NCI-H446 treated with DMSO at 0.1 percent for 48 hours (cell line): Measurements from ENCODE around the gene NKD1.
"Not testable (repeated sequence)": the region's sequence is repeated elsewhere in the genome, so short reads cannot be mapped to it uniquely, and the experiment has no call there.

Source experiments
- DNase-seq: peaks from one replicate; lab custom pipeline; 2025; lab: John Stamatoyannopoulos, UW

Gene NKD1

DNA sequence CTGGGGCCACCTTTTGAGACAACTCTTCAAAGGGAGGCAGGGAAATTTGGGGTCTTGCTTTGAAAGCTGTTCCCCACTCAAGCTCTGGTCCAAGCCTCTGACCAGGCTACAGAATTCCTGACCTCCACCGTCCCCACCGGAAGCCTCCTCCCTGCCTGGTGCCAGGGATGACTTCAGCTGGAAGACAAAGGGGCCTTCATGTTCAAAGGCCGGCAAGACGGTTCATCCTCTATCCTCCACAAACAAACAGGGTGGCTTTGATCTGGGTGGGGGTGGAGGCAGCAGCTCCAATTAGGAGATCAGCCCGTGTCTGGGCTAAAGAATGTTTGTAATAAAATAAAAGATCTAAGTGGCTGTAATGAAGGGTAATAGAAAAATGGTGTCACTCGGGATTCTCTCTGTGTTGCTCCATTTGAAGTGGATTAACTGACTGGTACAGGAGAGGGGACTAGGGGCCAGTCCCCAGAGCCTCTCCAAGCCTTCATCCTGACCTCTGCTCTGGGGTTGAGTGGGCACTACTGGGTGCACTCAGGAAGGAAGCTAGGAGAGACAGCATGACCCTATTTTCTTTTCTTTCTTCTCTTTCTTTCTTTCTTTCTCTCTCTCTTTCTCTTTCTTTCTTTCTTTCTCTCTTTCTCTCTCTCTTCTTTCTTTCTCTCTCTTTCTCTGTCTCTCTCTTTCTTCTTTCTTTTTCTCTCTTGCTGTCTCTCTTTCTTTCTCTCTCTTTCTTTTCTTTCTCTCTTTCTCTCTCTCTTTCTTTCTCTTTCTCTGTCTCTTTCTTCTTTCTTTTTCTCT is 27.5 kb upstream of the NKD1 start:
- DNase-seq = no peak

DNA sequence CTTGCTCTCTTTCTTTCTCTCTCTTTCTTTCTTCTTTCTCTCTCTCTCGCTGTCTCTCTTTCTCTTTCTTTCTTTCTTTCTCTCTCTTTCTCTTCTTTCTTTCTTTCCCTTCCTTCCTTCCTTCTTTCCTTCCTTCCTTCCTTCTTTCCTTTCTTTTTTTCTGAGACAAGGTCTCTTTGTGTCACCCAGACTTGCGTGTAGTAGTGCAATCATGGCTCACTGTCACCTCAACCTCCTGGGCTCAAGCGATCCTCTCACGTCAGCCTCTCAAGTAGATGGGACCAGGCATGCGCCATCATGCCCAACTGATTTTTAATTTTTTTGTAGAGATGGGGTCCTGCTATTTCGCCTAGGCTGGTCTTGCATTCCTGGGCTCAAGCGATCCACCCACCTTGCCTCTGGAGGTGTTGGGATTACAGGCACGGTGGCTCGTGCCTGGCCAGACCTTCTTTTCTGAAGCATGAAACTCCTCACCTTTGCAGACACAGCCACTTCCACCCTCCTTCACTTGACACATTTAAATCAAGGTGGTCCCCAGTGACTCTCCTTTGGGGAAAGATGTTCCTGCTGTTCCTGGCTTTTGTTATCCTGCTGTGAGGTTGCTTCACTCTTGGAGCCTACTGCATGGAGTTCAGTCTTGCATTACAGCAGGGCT is 26.8 kb upstream of the NKD1 start:
- DNase-seq = no peak

GRCh38 chr16:50522324-50522723 is 25.9 kb upstream of the NKD1 start:
- no peak for DNase-seq

- DNase-seq = no peak
Observed at GRCh38 chr16:50523710-50524109, 24.5 kb upstream of the NKD1 start.

DNA sequence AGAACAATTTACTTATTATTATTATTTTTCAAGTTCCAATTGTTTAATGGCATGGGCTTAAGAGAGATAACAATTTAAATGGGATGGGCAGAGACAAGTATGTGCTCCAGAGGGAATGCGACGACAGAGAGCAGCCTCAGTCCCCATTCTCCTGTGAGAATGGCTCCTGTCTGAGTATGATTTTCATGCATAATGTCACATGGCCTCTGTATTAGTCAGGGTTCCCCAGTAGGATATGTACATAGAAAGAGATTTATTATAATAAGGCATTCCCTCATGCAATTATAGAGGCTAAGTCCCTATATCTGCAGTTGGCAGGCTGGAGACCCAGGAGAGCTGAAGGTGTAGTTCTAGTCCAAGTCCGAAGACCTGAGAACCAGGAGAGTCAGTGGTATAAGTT is 22.9 kb upstream of the NKD1 start:
- DNase-seq = no peak

DNA sequence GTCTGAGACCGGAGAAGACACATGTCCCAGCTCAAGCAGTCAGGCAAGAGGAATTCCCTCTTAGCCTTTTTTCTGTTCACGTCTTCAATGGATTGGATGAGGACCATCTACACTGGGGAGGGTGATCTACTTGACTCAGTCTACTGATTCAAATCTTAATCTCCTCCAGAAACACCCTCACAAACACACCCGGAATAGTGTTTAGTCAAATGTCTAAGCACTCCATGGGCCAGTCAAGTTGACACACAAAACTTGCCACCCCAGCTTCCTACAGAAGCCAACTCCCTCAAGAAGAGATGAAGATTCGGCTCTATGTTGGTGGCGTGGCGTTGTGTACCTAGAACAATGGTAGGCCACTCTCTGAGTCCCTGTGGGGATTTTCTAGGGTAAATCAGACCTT is 22.5 kb upstream of the NKD1 start:
- DNase-seq = no peak

GRCh38 chr16:50526249-50526648 is 21.9 kb upstream of the NKD1 start:
- no peak for DNase-seq

DNA sequence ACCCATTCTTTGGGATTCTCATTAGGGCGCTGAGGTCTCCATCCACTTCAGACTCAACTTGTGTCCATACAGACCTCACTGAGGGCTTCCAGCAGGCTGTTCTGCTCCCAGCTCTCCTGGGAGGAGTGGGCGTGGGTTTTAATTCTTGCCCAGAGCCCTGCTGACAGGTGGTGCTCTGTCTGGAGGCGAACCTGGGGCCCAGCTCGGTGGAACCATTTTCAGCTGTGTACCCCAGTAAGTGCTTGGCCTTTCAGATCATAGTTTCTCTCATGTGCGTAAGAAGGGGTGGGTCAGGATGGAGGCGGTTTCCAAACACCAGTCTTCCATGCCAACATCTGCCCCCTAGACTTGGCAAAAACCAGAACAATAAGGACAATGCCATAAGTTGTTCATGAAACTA is 21.4 kb upstream of the NKD1 start:
- no peak for DNase-seq

GRCh38 chr16:50528820-50529219 is 19.4 kb upstream of the NKD1 start:
- DNase-seq = no peak

DNA sequence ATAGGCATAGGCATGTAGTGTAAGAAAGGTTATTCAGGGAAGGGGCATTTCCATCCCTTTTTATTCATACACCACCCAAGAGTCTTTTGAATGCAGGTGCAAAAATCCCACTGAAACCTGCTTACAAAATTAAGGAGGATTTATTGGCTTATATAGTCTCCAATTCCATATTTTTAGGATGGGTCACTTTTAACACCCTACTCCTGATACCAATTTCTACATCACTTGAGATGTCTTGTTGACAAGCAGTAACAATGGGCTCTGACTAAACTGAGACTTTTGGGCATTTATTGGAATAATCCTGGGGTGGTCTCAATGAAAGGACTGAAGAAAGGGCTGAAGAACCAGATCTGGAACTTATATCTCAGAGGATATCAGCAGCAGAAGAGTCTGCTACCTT is 18.9 kb upstream of the NKD1 start:
- no peak for DNase-seq

- DNase-seq = no peak
Observed at GRCh38 chr16:50530277-50531236, 17.6 kb upstream of the NKD1 start.

- no peak for DNase-seq
Observed at GRCh38 chr16:50531359-50531758, 16.8 kb upstream of the NKD1 start.

DNA sequence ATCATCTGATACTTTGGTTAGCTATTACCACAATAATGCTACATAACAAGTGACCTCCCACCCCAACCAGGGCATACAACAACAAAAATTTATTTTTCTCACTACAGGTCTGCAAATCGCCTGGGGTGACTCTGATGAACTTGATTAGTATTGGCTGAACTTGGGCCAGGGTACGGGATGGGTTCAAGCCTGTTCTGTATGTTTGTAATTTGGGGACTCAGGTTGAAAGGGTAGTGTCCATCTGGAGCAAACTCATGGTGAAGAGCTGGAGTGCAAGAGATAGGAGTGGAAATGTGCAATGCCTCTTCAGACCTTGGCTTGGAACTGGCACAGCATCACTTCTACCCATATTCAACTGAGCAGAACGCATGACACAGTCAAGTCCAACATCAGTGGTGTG is 16.3 kb upstream of the NKD1 start:
- no peak for DNase-seq

GRCh38 chr16:50532576-50532975 is 15.6 kb upstream of the NKD1 start:
- no peak for DNase-seq

DNA sequence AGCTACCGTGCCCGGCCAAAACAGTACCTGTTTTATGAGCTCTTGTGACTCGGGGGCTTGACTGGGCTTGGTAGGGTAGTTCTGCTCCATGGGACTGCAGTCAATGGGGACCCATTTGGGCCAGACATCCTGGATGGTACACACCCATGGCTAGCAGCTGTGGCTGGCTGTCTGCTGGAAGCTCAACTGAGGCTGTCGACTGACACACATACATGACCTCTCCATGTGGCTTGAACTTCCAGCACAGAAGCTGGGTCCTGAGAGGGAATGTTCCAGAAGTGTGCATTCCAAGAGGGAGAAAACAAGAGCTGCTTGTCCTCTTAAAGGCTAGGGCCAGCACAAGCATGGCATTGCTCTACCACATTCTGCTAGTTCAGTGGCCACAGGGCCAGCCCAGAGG is 14.9 kb upstream of the NKD1 start:
- no peak for DNase-seq

DNA sequence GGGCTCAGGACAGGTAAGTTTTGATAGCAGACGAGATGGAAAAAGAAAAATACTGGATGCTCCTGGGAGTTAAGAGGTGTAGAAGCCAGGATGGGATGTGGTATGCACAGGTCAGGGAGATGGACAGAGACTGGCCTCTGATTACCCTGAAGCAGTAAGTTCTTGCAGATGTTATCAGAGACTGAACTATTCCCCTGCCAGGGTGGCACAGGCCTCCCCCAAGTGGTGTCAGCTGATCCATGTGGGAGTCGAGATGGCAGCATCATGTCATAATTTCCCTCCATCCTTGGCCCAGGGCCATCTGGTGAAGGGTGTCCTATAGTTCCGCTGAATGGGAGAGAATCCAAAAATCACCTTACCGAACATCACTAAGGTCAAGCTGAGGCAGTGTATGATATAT is 14.1 kb upstream of the NKD1 start:
- no peak for DNase-seq

DNA sequence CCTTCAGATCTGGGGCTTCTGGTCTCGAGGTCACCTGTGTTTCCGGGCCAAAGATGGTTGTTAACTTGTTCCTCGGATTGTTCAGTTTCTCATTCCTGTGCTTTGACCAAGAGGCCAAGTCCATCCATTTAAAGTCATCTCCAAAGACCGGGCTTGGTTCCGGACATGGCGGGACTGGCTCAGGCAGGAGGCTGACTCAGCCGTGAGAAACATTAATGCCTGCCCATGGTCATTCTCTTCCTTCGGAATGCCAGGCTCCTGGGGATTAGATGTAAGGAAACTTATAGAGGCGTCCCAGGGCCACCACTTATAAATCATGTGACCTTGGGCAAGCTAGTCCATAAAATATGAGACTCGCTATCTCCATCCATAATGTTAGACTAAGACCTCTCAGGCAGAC is 13.6 kb upstream of the NKD1 start:
- no peak for DNase-seq

- no peak for DNase-seq
Observed at GRCh38 chr16:50534958-50535357, 13.2 kb upstream of the NKD1 start.

DNA sequence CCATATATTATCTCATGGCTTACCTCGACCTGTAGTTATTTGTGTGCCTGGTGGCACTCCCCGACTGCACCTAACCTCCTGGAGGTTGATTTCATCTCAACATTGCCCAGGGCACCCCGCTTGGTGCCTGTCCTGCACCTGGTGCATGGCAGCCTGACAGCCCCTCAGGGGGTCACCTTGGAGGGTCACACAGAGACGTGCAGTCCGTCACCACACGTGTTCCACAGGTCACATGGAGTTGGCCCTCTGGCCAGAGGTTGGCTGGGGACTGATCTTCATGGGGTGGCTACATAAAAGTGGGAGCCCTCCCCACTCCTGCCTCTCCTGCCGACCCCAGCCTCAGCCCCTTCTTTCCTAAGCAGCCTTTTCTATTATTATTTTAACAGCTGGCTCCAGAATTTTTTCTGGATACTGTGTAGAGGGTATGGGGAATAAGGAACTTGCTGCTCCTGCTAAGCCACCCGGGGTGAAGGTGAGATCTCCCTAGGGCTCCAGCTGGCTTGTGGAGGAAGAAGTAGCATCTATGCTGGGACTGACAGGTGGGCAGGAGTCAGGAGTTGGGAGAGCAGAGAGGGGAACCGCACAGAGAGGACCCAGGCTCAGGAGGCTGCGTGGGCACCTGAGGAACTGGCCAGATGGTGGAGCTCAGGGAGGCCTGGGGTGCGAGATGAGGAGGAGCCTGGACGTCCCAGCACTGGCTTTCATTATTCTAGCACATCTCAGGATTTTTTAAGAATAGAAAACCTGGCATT is 12.5 kb upstream of the NKD1 start:
- DNase-seq = no peak

- not testable (repeated sequence) for DNase-seq
Observed at GRCh38 chr16:50536258-50536645, 11.9 kb upstream of the NKD1 start.

DNA sequence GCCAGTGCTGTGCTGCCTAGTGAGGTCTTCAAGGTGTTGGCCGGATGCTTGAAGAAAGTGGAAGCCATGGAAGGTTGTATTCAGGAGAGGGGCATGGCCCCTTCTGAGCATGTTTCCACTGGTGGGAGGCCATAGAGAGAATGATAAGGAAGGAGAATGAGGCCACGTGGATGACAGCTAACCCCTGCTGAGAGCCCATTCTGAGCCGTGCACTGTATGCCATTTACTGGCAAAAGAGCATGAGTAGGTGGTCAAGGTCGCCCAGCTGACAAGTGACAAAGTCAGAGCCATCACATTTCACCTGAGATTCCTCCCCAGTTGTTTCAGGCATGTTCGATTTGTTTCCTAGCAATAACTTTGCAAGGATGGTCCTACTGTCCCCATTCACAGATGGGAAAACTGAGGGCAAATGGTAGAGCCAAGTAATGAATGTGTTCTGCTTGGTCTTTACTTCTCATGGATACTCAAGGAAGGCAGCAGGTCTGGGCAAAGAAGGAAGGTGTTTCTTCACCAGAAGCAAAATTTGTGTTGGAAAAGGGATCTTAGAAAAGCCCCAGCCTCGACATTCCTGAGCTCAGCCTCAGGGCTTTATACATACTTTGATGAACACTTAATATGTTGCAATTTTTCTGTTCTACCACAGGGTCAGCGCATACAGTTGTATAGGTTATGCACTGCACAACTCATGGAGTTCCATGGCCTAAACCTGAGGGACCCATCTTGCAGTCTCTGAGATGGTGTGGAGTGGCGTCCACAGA is 10.5 kb upstream of the NKD1 start:
- DNase-seq = no peak
